Measurements from ENCODE around the gene PUM2. TPM values are rescaled to one million over a fixed set of nuclear protein-coding genes. Genes with fewer than 3 reads are reported as not detected.

PUM2 gene
- total and polyA plus RNA-seq, 4 donors, result 27.4 to 145 (median 51.0) TPM

GRCh38 chr2:20300656-20301055 lies 50.0 kb downstream of the PUM2 start:
- H3K9ac ChIP-seq (ENCODE audit: insufficient read depth in 1 of 2, low read length in 2 of 2), result no peak overlapping the region
- no peak overlapping the region for H3K27ac ChIP-seq (ENCODE audit: low read depth in 1 of 2, low read length in 1 of 2)
- H3K27me3 ChIP-seq (ENCODE audit: control insufficient read depth in 3 of 3, insufficient read depth in 3 of 3, low read length in 2 of 3), result no peaks in the 10 kb centered on the region
- 94 to 98% methylated on average over 5 of the region's 5 CpGs for WGBS, 2 donors
- DNase-seq (no peak), ATAC-seq (ENCODE audit: insufficient read depth, low FRiP score) (no peak)
- H3K4me3 ChIP-seq, result no peak overlapping the region
- no peaks in the 10 kb centered on the region for H3K9me3 ChIP-seq (ENCODE audit: control insufficient read depth in 4 of 4, insufficient read depth in 3 of 4, low read length in 3 of 4)
- H3K4me1 ChIP-seq (ENCODE audit: control insufficient read depth in 5 of 5, insufficient read depth in 5 of 5, low read length in 5 of 5), result peaks cover 0 to 34% (median 0%) of the 10 kb centered on the region in 5 donors
- no peak for TF ChIP-seq CTCF (IDR thresholded peaks at IDR 0.05; ENCODE audit: control extremely low read depth, extremely low read depth)
- H3K36me3 ChIP-seq (ENCODE audit: control insufficient read depth in 4 of 4, insufficient read depth in 4 of 4, low read length in 4 of 4), result peaks cover 0 to 26% (median 18%) of the 10 kb centered on the region in 4 donors

DNA sequence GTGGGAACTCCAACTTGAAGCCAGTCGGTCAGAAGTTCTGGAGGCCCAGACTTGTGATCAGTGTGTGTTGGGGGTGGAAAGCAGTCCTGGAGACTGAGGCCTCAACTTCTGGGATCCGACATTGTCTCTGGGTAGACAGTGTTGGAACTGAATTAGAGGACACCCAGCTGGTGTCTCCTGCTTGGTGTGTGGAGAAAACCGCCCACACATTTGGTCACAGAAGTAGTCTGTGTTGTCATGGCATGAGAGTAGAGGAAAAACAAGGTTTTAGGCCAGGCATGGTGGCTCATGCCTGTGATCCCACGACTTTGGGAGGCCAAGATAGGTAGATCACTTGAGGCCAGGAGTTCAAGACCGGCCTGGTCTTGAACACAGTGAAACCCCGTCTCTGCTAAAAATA lies 51.5 kb downstream of the PUM2 start:
- WGBS, 2 donors, result 91 to 92% methylated on average over 6 of the region's 6 CpGs
- no peak overlapping the region for H3K4me3 ChIP-seq
- peaks cover 0 to 27% (median 19%) of the 10 kb centered on the region in 4 donors for H3K36me3 ChIP-seq (ENCODE audit: control insufficient read depth in 4 of 4, insufficient read depth in 4 of 4, low read length in 4 of 4)
- H3K9me3 ChIP-seq (ENCODE audit: control insufficient read depth in 4 of 4, insufficient read depth in 3 of 4, low read length in 3 of 4), result no peaks in the 10 kb centered on the region
- no peak for ATAC-seq (ENCODE audit: insufficient read depth, low FRiP score)
- H3K4me1 ChIP-seq (ENCODE audit: control insufficient read depth in 5 of 5, insufficient read depth in 5 of 5, low read length in 5 of 5), result peaks cover 0 to 21% (median 0%) of the 10 kb centered on the region in 5 donors
- H3K27me3 ChIP-seq (ENCODE audit: control insufficient read depth in 3 of 3, insufficient read depth in 3 of 3, low read length in 2 of 3), result no peaks in the 10 kb centered on the region
- no peak overlapping the region for H3K9ac ChIP-seq (ENCODE audit: insufficient read depth in 1 of 2, low read length in 2 of 2)
- no peak for TF ChIP-seq CTCF (IDR thresholded peaks at IDR 0.05; ENCODE audit: control extremely low read depth, extremely low read depth)
- peak overlapping the region in 1 of 2 donors; percentile 31 for H3K27ac ChIP-seq (ENCODE audit: low read depth in 1 of 2, low read length in 1 of 2)
- DNase-seq, result peak in 1 of 3 donors; percentile 22

GRCh38 chr2:20294231-20294630 lies 56.4 kb downstream of the PUM2 start:
- no peak overlapping the region for H3K4me3 ChIP-seq
- TF ChIP-seq CTCF (IDR thresholded peaks at IDR 0.05; ENCODE audit: control extremely low read depth, extremely low read depth), result no peak

GRCh38 chr2:20292984-20293383 lies 57.7 kb downstream of the PUM2 start:
- no peak overlapping the region for H3K9ac ChIP-seq (ENCODE audit: insufficient read depth in 1 of 2, low read length in 2 of 2)
- no peak for TF ChIP-seq CTCF (IDR thresholded peaks at IDR 0.05; ENCODE audit: control extremely low read depth, extremely low read depth)
- ATAC-seq (ENCODE audit: insufficient read depth, low FRiP score) (no peak), DNase-seq (no peak)
- no peak overlapping the region for H3K4me3 ChIP-seq
- no peak overlapping the region for H3K27ac ChIP-seq (ENCODE audit: low read depth in 1 of 2, low read length in 1 of 2)
- H3K36me3 ChIP-seq (ENCODE audit: control insufficient read depth in 4 of 4, insufficient read depth in 4 of 4, low read length in 4 of 4), result peaks cover 7 to 47% (median 11%) of the 10 kb centered on the region in 4 donors
- H3K4me1 ChIP-seq (ENCODE audit: control insufficient read depth in 5 of 5, insufficient read depth in 5 of 5, low read length in 5 of 5), result no peaks in the 10 kb centered on the region
- no peaks in the 10 kb centered on the region for H3K27me3 ChIP-seq (ENCODE audit: control insufficient read depth in 3 of 3, insufficient read depth in 3 of 3, low read length in 2 of 3)
- 93 to 95% methylated on average over 5 of the region's 5 CpGs for WGBS, 2 donors
- no peaks in the 10 kb centered on the region for H3K9me3 ChIP-seq (ENCODE audit: control insufficient read depth in 4 of 4, insufficient read depth in 3 of 4, low read length in 3 of 4)

More at GRCh38 chr2:20294231-20294630, 56.4 kb downstream of the PUM2 start:
- ATAC-seq (ENCODE audit: insufficient read depth, low FRiP score) (no peak), DNase-seq (no peak)
- WGBS, 2 donors, result 97 to 98% methylated on average over 9 of the region's 9 CpGs
- peaks cover 7 to 45% (median 18%) of the 10 kb centered on the region in 4 donors for H3K36me3 ChIP-seq (ENCODE audit: control insufficient read depth in 4 of 4, insufficient read depth in 4 of 4, low read length in 4 of 4)
- no peak overlapping the region for H3K9ac ChIP-seq (ENCODE audit: insufficient read depth in 1 of 2, low read length in 2 of 2)
- H3K9me3 ChIP-seq (ENCODE audit: control insufficient read depth in 4 of 4, insufficient read depth in 3 of 4, low read length in 3 of 4), result no peaks in the 10 kb centered on the region
- H3K27ac ChIP-seq (ENCODE audit: low read depth in 1 of 2, low read length in 1 of 2), result no peak overlapping the region
- H3K4me1 ChIP-seq (ENCODE audit: control insufficient read depth in 5 of 5, insufficient read depth in 5 of 5, low read length in 5 of 5), result no peaks in the 10 kb centered on the region
- H3K27me3 ChIP-seq (ENCODE audit: control insufficient read depth in 3 of 3, insufficient read depth in 3 of 3, low read length in 2 of 3), result no peaks in the 10 kb centered on the region

Measured in lung (tissue), 12 donors.